Kidney epithelial cell (primary cell): ENCODE data around the gene ACVRL1. TPM values are rescaled to one million over a fixed set of nuclear protein-coding genes. Genes with fewer than 3 reads are reported as not detected.

Source experiments
- DNase-seq: peaks from one replicate; pipeline ENCODE4 v3.0.0-alpha.2; 2010; ENCODE audit warnings: low read depth
- H3K27me3 ChIP-seq: 2 replicates; pipeline ENCODE4 v1.6.0; 2011; ENCODE audit warnings: low read length; ENCODE audit not compliant: control insufficient read depth, insufficient read depth
- H3K36me3 ChIP-seq: 2 replicates; pipeline ENCODE4 v1.5.1; 2011; ENCODE audit warnings: low read length; ENCODE audit not compliant: control insufficient read depth, insufficient read depth
- H3K4me3 ChIP-seq: 2 replicates; pipeline ENCODE4 v1.5.1; 2011; ENCODE audit warnings: low read depth, mild to moderate bottlenecking, control low read depth, low read length
- CTCF ChIP-seq: IDR thresholded peaks from 2 replicates; pipeline ENCODE4 v1.5.1; 2011; ENCODE audit warnings: mild to moderate bottlenecking, moderate library complexity, low read length, control low read depth, inconsistent platforms; ENCODE audit not compliant: insufficient read depth, poor library complexity, severe bottlenecking
- total RNA-seq: library from RNA; depleted of rRNA; stranded (reverse); fragments of >200 nt; gene quantifications from 2 replicates; pipeline ENCODE4 v1.2.3, GENCODE V29; 2015

Gene ACVRL1
- total RNA-seq, 1 donor from 2014 or later = 9.7 TPM

- TF ChIP-seq CTCF = no peak
- Histone ChIP-seq H3K27me3 (peaks cover 8% of the 10 kb centered on the region), H3K36me3 (no peaks in the 10 kb centered on the region), H3K4me3 (no peak overlapping the region)
- no peak for DNase-seq
Observed at GRCh38 chr12:51871918-51872688, 35.2 kb upstream of the ACVRL1 start.

- no peak for TF ChIP-seq CTCF
- no peak overlapping the region for H3K4me3 ChIP-seq
- H3K27me3 ChIP-seq = peaks cover 8% of the 10 kb centered on the region
- no peak for DNase-seq
- H3K36me3 ChIP-seq = no peaks in the 10 kb centered on the region
Observed at GRCh38 chr12:51872689-51872981, 34.7 kb upstream of the ACVRL1 start.

GRCh38 chr12:51873251-51873994 is 33.9 kb upstream of the ACVRL1 start:
- DNase-seq = no peak
- no peaks in the 10 kb centered on the region for H3K36me3 ChIP-seq
- H3K27me3 ChIP-seq = peaks cover 8% of the 10 kb centered on the region
- no peak for TF ChIP-seq CTCF
- no peak overlapping the region for H3K4me3 ChIP-seq

- no peak for TF ChIP-seq CTCF
- Histone ChIP-seq H3K36me3 (no peaks in the 10 kb centered on the region), H3K4me3 (no peak overlapping the region), H3K27me3 (peaks cover 8% of the 10 kb centered on the region)
- no peak for DNase-seq
Observed at GRCh38 chr12:51874000-51874399, 33.3 kb upstream of the ACVRL1 start.

GRCh38 chr12:51874486-51874885 is 32.8 kb upstream of the ACVRL1 start:
- DNase-seq = no peak
- peaks cover 6% of the 10 kb centered on the region for H3K27me3 ChIP-seq
- H3K36me3 ChIP-seq = no peaks in the 10 kb centered on the region
- no peak for TF ChIP-seq CTCF
- no peak overlapping the region for H3K4me3 ChIP-seq
